GM18873 (cell line): ENCODE results near the gene IL15RA.
"Not testable (repeated sequence)": the region's sequence is repeated elsewhere in the genome, so short reads cannot be mapped to it uniquely, and the experiment has no call there.

Experiments used
- ATAC-seq: cut with Tn5 transposase; IDR thresholded peaks from one replicate; pipeline ENCODE4 v1.9.1; 2021; ENCODE audit warnings: mild to moderate bottlenecking, moderate library complexity, moderate number of reproducible peaks; ENCODE audit not compliant: unreplicated experiment, low FRiP score

Gene IL15RA

DNA sequence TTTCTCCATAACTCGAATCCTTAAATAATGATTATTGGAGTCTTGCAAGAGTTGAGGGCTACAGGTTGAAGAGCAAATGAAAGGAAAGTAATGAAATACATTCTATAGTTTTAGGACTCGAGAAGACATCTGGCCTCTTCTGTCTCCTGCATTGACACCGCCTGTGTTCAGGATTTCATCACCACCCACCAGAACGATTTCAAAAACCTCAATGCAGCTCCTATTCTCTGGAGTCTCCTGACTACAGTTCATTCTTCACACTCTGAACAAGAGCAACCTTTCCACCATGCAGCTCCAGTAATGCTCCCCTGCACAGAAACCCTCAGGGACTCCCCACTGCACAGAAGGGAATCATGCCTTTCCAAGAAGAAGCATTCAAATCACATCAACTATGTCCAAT is 5.5 kb downstream of the IL15RA start:
- no peak for ATAC-seq

DNA sequence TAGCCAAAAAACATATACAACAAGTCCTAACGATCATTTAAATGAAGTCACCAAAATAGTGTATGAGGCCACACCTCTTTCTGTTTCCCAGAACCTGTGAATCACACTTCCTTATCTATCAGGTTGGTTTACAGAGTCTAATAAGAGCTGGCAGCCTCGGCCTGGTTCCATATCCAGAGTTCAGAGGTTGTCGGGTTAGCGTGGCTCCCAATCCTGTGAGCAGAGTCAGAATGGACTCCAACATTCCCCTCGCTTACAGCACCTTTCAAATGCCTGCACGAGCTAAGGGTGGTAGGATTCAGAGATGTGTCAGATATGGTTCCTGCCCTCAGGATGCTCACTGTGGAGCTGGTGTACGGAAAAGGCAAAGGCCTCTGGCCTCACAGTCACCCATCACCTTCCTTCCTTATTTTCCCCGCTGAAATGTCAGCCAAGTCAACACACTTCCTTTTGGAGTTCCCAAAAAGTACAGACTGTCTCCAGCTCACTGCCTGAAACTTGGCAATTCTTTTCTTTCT is 6.0 kb downstream of the IL15RA start:
- no peak for ATAC-seq

DNA sequence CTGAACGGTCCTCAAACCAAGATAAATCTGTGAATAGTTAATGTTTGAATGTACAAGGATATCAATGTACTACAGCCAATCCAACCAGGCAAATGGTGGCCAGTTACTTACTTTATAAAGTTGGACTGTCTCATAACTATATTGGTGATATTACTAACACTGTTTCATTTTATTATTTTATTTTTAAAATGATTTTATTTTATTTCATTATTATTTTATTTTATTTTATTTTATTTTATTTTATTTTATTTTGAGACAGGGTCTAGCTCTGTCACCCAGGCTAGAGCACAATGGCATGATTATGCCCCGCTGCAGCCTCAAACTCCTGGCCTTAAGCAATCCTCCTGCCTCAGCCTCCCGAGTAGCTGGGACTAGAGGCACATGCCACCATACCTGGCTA is 6.8 kb downstream of the IL15RA start:
- no peak for ATAC-seq

DNA sequence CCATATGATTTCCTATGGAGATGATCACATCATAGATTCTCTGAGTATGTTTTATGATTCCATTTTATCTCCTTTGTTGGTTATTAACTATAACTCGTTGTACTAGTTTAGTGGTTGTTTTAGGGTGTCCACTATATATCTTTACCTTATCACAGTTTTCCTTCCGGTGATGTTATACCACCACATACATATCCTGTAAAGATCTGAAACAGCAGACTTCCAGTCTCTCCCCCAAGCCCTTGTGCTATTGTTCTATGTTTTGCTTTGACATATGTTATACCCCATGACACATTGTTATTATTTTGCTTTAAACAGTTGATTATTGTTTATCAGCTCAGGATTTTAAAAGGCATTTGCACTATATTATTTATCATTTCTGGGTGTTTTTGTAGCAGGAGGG is 7.3 kb downstream of the IL15RA start:
- no peak for ATAC-seq

DNA sequence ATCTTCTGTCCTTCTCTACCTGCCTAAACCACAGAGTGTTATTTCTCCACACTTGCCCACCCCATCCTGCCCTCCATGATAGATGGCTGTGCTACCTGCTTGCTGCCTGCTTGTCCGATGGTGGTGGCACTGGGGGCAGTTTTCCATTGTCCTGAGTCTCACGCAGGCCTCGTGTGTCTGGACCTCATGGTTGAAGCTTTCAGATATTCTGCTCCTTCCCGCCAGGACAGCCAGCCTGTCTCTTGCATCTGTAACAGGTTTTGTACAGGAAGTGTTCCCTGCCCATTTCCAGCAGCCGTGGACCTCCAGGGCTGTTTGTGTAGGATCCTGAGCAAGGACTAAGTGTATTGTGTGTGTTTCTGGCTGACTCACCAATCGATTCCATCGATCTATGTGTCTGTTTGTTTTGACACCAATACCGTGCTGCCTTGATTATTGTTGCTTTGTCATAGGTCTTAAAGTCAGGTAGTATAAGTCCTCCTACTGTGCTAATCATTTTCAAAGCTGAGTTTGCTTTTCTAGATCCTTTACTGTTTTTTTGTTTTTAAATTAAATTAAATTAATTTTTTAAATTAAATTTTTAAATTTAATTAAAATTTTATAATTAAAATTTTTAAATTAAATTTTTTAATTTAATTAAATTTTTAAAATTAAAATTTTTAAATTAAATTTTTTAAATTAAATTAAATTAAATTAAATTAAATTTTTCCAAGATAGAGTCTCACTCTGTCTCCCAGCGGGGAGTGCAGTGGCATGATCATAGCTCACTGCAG is 8.5 kb downstream of the IL15RA start:
- no peak for ATAC-seq

DNA sequence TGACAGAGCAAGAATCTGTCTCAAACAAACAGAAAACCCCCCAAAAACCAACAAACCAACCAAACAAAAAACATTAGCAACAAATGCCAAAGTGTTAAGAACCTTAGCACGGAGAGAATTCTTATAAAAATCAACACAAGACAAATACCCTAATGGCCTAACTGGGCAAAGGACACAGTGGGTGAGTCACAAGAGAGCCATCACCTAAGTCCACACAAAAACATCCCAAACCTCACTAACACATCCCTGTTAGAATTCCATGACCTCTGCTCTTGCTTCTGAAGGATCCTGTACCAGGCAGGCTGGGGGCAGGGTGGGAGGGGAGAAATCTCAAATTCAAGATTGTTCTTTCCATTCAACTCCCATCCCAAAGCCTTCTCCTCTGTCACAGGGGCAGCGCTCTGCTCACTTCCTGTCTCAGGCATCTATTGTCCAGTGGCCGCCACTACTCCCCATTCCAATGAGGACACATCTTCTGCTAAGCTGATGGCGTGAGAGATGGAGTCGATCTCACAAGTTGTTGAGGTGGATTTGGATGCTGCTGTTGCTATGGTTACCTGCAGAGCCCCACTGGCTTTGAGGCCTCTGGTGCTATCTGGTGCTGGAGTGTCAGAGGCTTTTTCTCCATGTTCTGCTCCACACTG is 9.2 kb downstream of the IL15RA start:
- no peak for ATAC-seq

DNA sequence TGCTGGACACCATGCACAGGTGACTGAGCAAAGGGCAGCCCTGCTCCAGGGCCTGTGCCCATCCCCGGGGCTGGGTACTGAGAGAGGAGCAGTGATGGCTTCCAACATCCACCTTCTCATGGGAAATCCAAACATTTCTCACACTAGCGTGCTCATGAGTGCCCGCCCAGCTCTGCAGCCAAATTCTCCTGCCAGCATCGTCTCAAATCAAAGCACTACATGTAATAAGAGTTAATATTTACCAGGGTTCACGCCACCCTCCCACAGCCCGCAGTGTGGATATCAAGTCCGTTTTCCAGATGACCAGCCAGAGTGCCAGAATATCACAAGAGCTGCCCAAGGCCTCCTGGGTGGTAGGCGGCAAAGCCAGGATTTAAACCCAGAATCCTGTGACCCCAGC is 12.1 kb downstream of the IL15RA start:
- ATAC-seq: no peak

DNA sequence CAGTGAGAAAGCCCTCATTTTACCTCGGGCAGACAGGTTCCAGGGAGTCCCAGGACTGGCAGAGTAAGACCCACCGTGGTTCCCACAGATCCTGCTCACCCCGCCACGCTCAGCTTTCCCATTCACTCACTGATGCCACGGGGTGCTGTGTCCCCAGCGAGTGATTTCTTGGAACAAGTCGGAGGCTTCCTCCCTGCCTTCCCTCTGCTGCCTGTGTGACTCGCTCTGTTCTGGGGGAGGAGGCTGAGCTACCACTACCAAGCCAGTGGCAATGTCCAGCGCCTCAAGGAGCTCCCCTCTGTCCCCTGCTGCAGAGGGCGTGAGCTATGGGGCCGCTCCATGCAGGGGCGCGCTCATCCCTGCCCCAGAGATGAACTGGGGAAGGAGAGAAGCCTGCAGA is 12.6 kb downstream of the IL15RA start:
- ATAC-seq: no peak

DNA sequence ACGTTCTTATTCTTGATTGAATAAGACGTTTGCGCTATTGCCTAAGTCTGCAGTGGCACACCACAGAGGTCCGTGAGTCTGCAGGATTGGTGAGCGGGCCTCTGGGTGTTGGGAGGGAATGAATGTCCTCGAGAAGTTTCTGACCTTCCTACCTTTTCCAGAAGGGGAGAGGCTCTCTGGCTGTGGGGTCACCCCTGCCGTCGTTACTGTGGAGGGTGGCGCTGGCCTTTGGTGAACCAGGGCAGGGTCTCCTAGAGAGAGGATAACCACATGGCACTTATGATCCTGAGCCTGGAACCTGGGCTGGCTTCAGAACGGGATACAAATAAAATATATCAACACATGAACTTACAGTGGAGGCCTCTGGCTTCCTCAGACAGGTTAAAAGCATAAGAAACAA is 13.8 kb downstream of the IL15RA start:
- ATAC-seq: no peak

DNA sequence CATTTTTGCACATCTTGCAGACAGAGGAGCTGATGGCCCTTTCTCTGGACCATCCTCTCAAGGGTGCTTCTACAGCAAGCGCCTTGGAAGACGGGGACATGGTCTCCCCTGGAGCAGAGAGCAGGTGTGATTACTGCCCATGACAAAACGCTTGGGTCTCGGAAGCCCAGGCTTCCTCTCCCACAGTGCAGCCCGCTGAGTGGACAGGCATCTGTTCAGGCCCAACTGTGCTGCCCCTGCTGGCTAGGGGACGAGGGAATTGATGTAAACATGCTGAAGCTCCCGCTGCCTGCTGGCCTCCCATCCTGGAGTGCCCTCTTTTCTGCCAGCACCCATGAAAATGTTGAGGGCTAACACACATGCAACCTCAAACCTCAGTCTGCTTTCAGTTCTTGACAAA is 14.3 kb downstream of the IL15RA start:
- no peak for ATAC-seq

DNA sequence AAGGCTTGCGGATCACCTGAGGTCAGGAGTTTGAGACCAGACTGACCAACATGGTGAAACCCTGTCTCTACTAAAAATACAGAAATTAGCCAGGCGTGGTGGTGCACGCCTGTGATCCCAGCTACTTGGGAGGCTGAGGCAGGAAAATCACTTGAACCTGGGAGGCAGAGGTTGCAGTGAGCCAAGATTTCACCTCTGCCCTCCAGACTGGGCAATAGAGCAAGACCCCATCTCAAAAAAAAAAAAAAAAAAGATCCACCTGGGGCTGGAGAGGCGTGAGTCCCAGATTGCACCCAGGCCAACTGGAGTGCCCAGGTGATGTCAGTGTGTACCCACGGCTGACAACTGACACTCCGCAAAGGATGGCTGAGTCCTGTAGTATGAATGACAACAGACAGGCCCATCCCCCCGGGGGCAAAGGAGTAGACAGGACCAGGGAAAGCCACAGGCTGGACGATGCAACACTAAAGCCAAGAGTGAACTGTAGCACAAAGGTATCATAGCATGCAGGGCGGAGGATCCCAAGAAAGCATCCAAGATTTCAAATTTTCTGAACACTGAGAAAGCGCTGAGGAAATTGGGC is 14.9 kb downstream of the IL15RA start:
- not testable (repeated sequence) for ATAC-seq

DNA sequence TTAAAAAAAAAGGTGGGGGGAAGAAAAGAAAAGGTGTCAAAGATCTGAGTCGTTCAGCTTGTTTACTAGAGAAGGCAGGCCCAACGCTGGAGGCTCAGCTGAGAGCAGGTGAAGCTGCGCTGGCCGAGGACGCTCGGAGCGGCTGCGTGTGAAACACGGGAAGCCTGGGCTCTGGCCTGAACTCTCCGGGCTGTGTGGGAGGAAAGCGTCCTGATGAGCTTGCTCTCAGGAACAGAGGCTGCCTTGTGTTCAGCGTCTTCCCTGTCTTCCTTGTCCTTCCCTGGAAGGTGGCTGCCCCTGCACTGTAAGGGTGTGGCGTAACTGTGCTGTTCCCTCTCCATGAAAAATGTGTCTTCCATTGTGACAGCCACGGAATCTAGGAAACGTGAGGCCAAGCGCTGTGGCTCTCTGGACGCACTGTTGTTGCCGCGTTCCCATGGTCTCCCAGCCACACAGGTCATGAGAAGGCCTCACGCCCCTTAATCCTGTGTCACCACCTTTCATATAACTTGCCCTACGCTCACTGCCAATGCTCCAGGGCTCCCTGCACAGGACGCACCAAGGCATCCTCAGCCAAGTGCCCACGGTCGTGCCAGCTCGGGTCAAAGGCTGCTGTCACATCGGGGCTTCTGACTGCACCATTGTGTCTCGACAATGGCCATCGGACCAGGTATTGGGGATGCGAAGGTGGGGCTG is 15.8 kb downstream of the IL15RA start:
- ATAC-seq: no peak

DNA sequence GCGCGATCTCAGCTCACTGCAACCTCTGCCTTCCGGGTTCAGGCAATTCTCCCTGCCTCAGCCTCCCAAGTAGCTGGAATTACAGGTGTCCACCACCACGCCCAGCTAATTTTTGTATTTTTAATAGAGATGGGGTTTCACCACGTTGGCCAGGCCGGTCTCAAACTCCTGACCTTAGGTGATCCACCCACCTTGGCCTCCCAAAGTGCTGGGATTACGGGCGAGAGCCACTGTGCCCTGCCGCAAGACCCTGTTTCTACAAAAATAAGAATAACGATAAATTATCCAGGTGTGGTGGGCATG is 16.4 kb downstream of the IL15RA start:
- not testable (repeated sequence) for ATAC-seq

DNA sequence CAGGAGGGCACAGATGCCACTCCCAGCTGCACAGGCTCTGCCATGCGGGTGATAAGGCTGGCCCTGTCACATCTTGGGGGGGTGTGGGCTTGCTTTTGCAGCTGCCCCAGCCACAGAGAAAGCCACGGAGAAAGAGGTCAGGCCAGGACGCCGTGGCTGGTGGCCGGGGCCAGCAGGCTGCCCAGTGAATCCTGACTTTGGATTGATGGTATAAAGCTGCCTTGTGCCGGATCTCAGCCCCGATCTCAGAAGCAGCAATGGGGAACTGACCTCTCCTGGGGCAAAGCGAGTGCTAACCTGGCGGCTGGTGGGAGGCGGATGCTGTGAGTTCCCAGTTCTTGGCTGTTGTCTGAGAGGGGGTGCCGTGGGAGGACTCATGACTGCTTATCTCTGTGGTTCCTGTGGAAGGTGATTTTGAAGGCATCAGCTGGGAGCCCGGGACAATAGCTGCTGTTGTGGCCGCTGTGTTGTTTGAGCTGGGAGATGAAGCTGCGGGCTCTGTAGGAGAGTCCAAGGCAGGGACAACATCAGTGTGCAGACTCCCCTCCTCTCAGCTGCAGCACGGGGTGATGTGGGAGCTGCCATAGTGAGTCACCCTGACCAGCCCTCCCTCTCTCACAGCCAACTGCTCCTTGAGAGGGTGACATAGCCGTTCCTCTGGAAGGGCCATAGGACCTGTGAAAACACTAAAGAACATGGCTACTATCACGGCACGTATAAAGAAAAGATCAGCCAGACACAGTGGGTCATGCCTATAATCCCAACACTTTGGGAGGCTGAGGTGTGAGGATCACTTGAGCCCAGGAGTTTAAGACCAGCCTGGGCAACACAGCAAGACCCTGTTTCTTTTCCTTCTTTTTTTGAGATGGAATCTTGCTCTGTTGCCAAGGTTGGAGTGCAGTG is 17.0 kb downstream of the IL15RA start:
- ATAC-seq: no peak

DNA sequence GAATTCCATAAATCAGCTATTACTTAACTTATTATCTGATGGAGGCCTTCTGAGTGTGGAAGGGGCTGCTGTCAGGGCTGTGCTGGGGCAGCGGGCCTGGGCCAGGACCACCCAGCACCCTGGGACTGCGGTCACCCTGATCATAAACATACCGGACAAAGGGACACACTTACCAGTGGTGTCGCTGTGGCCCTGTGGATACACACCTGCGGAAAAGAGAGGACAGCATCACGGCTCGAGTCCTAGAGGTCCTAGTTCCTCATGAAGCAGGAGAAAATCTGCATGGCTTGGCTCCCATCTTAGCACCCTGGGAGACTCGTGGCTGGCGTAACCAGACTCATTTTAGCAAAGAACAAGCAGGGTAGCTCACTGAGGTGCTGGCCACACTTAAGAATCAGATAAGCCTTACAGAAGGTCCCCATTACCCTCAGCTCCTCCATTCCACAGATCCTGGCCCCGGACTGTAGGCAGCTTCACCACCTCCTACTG is 17.7 kb downstream of the IL15RA start:
- ATAC-seq: no peak

DNA sequence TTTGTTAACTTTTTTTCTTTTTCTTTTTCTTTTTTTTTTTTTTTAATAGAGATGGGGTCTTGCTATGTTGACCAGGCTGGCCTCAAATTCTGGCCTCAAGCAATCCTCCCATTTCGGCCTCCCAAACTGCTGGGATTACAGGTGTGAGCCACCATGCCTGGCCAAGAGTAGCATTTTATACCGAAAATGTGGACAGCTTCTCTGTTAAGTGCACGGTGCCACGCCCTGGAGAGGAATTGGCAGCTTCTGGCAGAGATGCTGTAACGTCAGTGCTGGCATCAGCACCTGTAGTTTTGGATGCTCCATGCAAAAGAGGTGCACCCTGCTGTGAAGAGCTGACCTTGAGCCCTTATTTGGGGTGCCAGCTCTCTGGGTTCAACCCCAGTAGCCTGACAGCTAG is 18.2 kb downstream of the IL15RA start:
- ATAC-seq: no peak

DNA sequence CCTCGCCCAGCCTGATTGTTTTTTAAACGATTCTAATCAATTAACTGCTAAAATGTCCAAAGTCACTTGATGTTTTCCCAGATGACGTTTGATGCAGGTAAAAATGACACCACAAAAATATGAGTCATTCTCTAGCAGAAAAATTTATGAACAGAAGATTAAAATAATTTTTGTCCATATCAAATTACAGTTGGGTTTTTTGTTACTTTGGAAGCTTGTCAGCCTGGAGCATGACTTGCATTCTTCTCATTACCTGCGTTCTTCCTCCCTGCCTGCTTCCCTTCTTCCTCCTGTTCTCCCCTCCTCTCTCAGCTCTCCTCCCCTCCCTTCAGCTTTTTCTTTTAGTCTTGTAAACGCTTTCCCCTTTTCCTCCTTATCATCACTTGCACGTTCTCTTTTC is 18.7 kb downstream of the IL15RA start:
- no peak for ATAC-seq

DNA sequence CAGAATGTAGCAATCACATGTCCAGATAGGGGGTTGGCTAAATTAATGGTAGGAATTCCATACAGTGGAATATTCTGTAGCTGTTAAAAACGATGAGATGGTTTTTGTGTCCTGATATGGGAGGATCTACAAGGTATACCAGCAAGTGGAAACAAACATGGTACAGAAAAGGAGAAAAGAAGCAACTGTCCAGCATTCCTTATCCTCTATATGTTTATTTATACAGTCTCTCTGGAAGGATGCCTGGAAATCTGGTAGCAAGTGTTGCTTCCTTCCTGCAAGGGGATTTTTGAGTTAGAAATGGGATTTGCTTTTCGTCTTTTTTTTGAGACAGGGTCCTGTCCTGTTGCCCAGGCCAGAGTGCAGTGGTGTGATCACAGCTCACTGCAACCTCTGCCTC is 19.3 kb downstream of the IL15RA start:
- no peak for ATAC-seq

DNA sequence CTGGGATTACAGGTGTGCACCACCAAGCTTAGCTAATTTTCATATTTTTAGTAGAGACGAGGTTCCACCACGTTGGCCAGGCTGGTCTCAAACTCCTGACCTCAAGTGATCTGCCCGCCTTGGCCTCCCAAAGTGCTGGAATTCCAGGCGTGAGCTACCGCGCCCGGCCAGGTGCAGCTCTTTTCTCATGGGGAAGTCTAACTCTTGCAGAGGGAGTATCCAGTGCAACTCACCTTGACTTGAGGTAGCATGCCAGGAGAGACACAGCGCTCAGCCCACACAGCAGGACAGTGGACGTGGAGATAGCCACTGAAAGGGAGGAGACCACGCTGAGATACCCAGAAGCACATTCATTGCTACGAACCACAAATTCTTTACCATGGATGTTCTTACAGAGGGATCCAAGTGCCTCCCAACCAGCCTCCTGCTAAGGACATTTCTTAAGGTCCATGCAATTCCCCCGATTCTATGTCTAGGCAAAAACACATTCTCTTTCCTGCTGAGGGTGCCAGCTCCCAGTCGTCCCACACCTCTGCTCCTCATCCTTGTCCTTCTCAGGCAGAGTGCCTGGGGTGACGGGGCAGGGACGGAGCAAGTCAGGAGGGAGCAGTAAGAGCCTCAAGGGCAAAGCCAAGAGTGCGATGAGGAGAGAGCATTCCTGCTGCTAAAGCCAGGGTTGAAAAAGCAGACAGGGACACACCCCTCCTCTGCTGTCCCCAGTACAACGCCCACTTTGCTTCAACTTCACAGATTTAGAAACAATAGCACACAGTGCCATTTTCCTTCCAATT is 21.0 kb downstream of the IL15RA start:
- no peak for ATAC-seq
